Glutamatergic neuron (in vitro differentiated cells): Measurements from ENCODE around the gene FREM3. TPM values are rescaled to one million over a fixed set of nuclear protein-coding genes. Genes with fewer than 3 reads are reported as not detected.

Source experiments
- DNase-seq: peaks from one replicate; pipeline ENCODE4 v3.0.0; 2022
- H3K27ac Mint-ChIP-seq: one replicate; pipeline ENCODE4 v1.8.0; 2020; ENCODE audit warnings: mild to moderate bottlenecking, mixed read lengths, inconsistent platforms; ENCODE audit not compliant: unreplicated experiment
- H3K27me3 Mint-ChIP-seq: one replicate; pipeline ENCODE4 v1.8.0; 2020; ENCODE audit warnings: mild to moderate bottlenecking, moderate library complexity, mixed read lengths, inconsistent platforms; ENCODE audit not compliant: unreplicated experiment
- H3K36me3 Mint-ChIP-seq: one replicate; pipeline ENCODE4 v1.8.0; 2020; ENCODE audit warnings: mild to moderate bottlenecking, mixed read lengths, inconsistent platforms; ENCODE audit not compliant: unreplicated experiment
- H3K4me1 Mint-ChIP-seq: one replicate; pipeline ENCODE4 v1.8.0; 2020; ENCODE audit warnings: mild to moderate bottlenecking, low read depth, mixed read lengths, inconsistent platforms; ENCODE audit not compliant: unreplicated experiment
- H3K4me3 Mint-ChIP-seq: one replicate; pipeline ENCODE4 v1.8.0; 2020; ENCODE audit warnings: mild to moderate bottlenecking, mixed read lengths, inconsistent platforms; ENCODE audit not compliant: unreplicated experiment
- H3K9me3 Mint-ChIP-seq: one replicate; pipeline ENCODE4 v1.8.0; 2020; ENCODE audit warnings: mild to moderate bottlenecking, moderate library complexity, mixed read lengths, inconsistent platforms; ENCODE audit not compliant: unreplicated experiment
- long read RNA-seq: library from polyadenylated mRNA; unstranded; transcript quantifications from one replicate; pipeline ENCODE4 v2.0.0, GENCODE V29; 2020; ENCODE audit not compliant: unreplicated experiment
- total RNA-seq: library from RNA; stranded (reverse); fragmentation: NEBNext Ultra II Directional; extraction: Animal tissue kit (Norgen Biotek cat#: 25700); gene quantifications from one replicate; pipeline ENCODE4 v1.2.1, GENCODE V29; 2021; ENCODE audit not compliant: unreplicated experiment
- TF ChIP-seq, protein P1 (sequence below): fragments of 200-600 bp; sonication (generic); IDR thresholded peaks from one replicate; pipeline ENCODE4 v1.5.0; 2021; ENCODE audit not compliant: partially characterized antibody, unreplicated experiment

The FREM3 gene
- total RNA-seq: not detected
- long read RNA-seq: 0 reads

DNA sequence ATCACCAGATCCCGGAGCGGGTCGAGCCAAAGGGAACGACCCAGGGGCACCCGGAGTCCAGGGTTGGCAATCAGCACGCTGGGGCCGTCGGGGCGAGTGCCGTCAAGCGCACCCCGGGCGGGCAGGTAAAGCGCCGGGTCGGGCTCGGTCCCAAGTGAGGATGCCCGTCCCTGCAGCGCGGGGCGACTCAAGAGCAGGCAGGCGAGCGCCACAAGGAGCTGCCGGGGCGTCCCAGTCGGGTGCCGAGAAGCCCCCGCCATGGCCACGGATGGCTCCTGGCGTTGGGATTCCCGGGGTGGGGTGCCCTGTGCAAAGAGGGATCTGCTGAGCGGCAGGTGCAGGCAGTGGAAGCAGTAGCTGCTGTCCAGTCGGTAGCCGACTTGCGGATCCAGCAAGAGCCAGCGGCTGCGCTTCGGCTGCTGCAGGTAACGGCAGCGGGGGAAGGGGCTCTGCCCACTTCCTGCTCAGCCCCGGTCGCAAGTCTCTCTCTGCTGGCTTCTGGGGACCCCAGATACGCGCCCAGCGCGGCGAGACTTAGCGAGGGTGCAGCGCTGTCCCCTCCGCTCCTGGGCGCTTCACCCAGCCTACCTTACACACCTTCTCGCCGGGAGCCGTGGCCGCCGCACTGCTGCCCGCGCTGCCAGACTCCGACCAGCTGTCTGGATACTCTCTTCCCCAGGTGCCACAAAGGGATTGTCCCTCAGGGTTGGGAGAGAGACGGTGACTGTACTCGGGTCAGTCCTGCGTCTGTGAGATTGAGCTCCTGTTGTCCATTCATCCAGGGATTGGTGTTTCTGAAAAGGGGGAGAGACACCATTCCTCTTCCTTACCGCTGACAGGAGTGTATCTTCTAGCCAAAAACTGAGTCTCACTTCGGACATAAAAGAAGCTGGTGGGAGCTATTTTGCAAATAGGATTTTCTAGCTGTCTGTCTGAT, at the start of gene FREM3:
TSS of gene FREM3 (minus strand) at position 260 of the 937 bp plus-strand sequence. CDS start at position 260, 0 bp downstream.
- DNase-seq: peak; percentile 44
- H3K27ac Mint-ChIP-seq: no peak within 1 kb of the TSS
- H3K36me3 Mint-ChIP-seq: peaks cover 8% of the 10 kb centered on the region
- peaks cover 2% of the 10 kb centered on the region for H3K9me3 Mint-ChIP-seq
- H3K4me3 Mint-ChIP-seq: peak within 1 kb of the TSS; percentile 86
- H3K27me3 Mint-ChIP-seq: peaks cover 15% of the 10 kb centered on the region
- TF ChIP-seq, protein P1, sequence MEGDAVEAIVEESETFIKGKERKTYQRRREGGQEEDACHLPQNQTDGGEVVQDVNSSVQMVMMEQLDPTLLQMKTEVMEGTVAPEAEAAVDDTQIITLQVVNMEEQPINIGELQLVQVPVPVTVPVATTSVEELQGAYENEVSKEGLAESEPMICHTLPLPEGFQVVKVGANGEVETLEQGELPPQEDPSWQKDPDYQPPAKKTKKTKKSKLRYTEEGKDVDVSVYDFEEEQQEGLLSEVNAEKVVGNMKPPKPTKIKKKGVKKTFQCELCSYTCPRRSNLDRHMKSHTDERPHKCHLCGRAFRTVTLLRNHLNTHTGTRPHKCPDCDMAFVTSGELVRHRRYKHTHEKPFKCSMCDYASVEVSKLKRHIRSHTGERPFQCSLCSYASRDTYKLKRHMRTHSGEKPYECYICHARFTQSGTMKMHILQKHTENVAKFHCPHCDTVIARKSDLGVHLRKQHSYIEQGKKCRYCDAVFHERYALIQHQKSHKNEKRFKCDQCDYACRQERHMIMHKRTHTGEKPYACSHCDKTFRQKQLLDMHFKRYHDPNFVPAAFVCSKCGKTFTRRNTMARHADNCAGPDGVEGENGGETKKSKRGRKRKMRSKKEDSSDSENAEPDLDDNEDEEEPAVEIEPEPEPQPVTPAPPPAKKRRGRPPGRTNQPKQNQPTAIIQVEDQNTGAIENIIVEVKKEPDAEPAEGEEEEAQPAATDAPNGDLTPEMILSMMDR: no peak
- no peaks in the 10 kb centered on the region for H3K4me1 Mint-ChIP-seq

DNA sequence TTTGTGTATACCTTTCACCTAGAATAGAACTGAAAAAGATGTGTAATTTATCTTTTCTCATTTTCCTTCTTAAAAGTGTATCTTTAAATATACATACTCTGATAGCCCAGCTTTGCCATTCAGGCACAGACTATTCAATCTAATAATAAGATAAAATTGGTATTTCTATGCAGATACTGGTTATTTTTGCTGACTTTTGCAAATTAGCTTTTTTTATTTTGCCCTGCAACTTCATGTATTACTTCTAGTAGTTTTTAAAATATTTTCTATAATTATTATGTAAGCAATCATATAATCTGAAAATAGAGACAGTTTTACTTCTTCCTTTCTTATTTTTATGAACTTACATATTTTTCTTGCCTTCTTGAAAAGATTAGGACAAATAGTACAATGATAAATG, 45.4 kb upstream of the FREM3 start:
- Mint-ChIP-seq H3K36me3 (no peaks in the 10 kb centered on the region), H3K27me3 (no peaks in the 10 kb centered on the region), H3K4me1 (no peaks in the 10 kb centered on the region), H3K27ac (no peak overlapping the region), H3K9me3 (no peaks in the 10 kb centered on the region), H3K4me3 (no peak overlapping the region)
- no peak for DNase-seq
- TF ChIP-seq, protein P1: no peak

DNA sequence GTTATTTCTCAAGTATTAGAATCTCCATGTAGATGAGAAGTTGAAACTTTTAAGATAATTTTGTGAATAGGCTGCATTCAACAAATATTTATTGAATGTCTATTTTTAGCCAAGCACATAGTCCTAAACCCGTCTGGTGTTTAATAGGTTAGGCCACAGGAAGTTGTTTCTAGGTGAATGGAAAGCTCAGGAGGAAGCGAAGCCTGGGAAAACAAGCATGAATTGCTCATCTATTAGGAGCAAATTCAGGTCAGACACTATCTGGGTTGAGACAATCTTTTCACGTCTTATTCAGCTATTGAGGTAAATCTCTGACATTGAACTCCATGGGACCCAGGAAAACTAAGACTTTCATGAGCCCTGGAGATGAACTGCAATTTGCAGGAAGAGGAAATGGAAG, 43.1 kb upstream of the FREM3 start:
- H3K36me3 Mint-ChIP-seq: no peaks in the 10 kb centered on the region
- no peaks in the 10 kb centered on the region for H3K4me1 Mint-ChIP-seq
- no peaks in the 10 kb centered on the region for H3K27me3 Mint-ChIP-seq
- H3K9me3 Mint-ChIP-seq: no peaks in the 10 kb centered on the region
- DNase-seq: no peak
- H3K4me3 Mint-ChIP-seq: no peak overlapping the region
- TF ChIP-seq, protein P1: no peak
- no peak overlapping the region for H3K27ac Mint-ChIP-seq

DNA sequence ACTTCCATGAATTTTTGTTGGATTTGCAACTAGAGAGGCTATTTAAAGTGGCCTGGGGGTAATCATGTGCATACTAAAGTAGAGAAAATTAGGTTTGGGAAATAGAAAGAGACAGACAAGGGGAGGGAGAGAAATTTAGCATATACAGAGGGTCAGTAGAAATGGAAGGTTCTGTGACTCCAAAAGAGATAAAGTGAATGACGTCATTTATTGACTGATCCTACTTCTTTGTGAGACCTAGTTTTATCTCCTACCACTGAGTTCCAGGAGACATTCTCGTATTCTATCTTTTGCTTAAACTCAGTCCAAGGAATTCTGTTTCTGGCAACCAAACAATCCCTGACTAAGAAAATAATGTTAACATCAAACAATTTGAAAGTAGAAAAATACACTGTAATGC, 42.4 kb upstream of the FREM3 start:
- H3K27ac Mint-ChIP-seq: no peak overlapping the region

More for the DNA sequence above, 42.4 kb upstream of the FREM3 start:
- Mint-ChIP-seq H3K4me1 (no peaks in the 10 kb centered on the region), H3K36me3 (no peaks in the 10 kb centered on the region), H3K27me3 (no peaks in the 10 kb centered on the region), H3K9me3 (no peaks in the 10 kb centered on the region), H3K4me3 (no peak overlapping the region)
- TF ChIP-seq, protein P1: no peak
- DNase-seq: no peak
